Nephron progenitor cell (in vitro differentiated cells): ENCODE results near the gene PCDHB11.
"Not testable (repeated sequence)": the region's sequence is repeated elsewhere in the genome, so short reads cannot be mapped to it uniquely, and the experiment has no call there.

Experiments used
- DNase-seq: peaks from one replicate; pipeline ENCODE4 v3.0.0; 2021
- H3K27ac Mint-ChIP-seq: 2 replicates; pipeline ENCODE4 v1.8.0; 2021; ENCODE audit warnings: mild to moderate bottlenecking, moderate library complexity, mixed read lengths
- H3K27me3 Mint-ChIP-seq: 2 replicates; pipeline ENCODE4 v1.8.0; 2021; ENCODE audit warnings: mild to moderate bottlenecking, low read depth, mixed read lengths; ENCODE audit not compliant: poor library complexity
- H3K36me3 Mint-ChIP-seq: 2 replicates; pipeline ENCODE4 v1.8.0; 2021; ENCODE audit warnings: low read depth, mixed read lengths
- H3K4me1 Mint-ChIP-seq: 2 replicates; pipeline ENCODE4 v1.8.0; 2021; ENCODE audit warnings: mixed read lengths
- H3K4me3 Mint-ChIP-seq: 2 replicates; pipeline ENCODE4 v1.8.0; 2021; ENCODE audit warnings: mild to moderate bottlenecking, moderate library complexity, mixed read lengths
- H3K9me3 Mint-ChIP-seq: 2 replicates; pipeline ENCODE4 v1.8.0; 2021; ENCODE audit warnings: mild to moderate bottlenecking, moderate library complexity, mixed read lengths
- CTCF ChIP-seq: fragments of 200-600 bp; sonication (generic); IDR thresholded peaks from 2 replicates; pipeline ENCODE4 v1.5.0; 2021; ENCODE audit warnings: antibody characterized with exemption

The PCDHB11 gene

GRCh38 chr5:141155540-141156374 lies 43.7 kb upstream of the PCDHB11 start:
- H3K27me3 Mint-ChIP-seq, result peaks cover 4% of the 10 kb centered on the region
- no peak overlapping the region for H3K4me3 Mint-ChIP-seq
- H3K27ac Mint-ChIP-seq, result no peak overlapping the region
- TF ChIP-seq CTCF, result no peak
- H3K4me1 Mint-ChIP-seq, result no peaks in the 10 kb centered on the region
- peaks cover 60% of the 10 kb centered on the region for H3K36me3 Mint-ChIP-seq
- H3K9me3 Mint-ChIP-seq, result peaks cover 79% of the 10 kb centered on the region
- no peak for DNase-seq

- H3K27me3 Mint-ChIP-seq, H3K4me3 Mint-ChIP-seq, H3K4me1 Mint-ChIP-seq, H3K27ac Mint-ChIP-seq, DNase-seq: not testable (repeated sequence)
- peaks cover 67% of the 10 kb centered on the region for H3K9me3 Mint-ChIP-seq
- peaks cover 50% of the 10 kb centered on the region for H3K36me3 Mint-ChIP-seq
Measured at GRCh38 chr5:141157356-141157755, 42.1 kb upstream of the PCDHB11 start.

DNA sequence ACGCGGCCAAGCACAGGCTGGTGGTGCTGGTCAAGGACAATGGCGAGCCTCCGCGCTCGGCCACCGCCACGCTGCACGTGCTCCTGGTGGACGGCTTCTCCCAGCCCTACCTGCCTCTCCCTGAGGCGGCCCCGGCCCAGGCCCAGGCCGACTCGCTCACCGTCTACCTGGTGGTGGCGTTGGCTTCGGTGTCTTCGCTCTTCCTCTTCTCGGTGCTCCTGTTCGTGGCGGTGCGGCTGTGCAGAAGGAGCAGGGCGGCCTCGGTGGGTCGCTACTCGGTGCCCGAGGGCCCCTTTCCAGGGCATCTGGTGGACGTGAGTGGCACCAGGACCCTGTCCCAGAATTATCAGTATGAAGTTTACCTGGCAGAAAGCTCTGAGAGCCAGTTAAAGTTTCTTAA lies 41.5 kb upstream of the PCDHB11 start:
- not testable (repeated sequence) for DNase-seq, H3K4me1 Mint-ChIP-seq, H3K4me3 Mint-ChIP-seq, H3K27ac Mint-ChIP-seq, H3K27me3 Mint-ChIP-seq
- Mint-ChIP-seq H3K9me3 (peaks cover 65% of the 10 kb centered on the region), H3K36me3 (peaks cover 44% of the 10 kb centered on the region)

- peak; percentile 24 for TF ChIP-seq CTCF
- peak; percentile 29 for DNase-seq
- Mint-ChIP-seq H3K4me1 (no peaks in the 10 kb centered on the region), H3K9me3 (peaks cover 55% of the 10 kb centered on the region), H3K36me3 (peaks cover 28% of the 10 kb centered on the region), H3K27ac (no peak within 1 kb of the TSS), H3K4me3 (no peak within 1 kb of the TSS), H3K27me3 (no peaks in the 10 kb centered on the region)
Measured at GRCh38 chr5:141172381-141173204, 26.8 kb upstream of the PCDHB11 start, which contains the start of gene PCDHB7. Gene PCDHB7 (plus strand): TSS chr5:141172644. CDS start chr5:141172836, 192 bp downstream.

- H3K9me3 Mint-ChIP-seq, result peaks cover 38% of the 10 kb centered on the region
- peaks cover 17% of the 10 kb centered on the region for H3K36me3 Mint-ChIP-seq
- not testable (repeated sequence) for H3K27ac Mint-ChIP-seq, DNase-seq, H3K4me1 Mint-ChIP-seq, H3K4me3 Mint-ChIP-seq, H3K27me3 Mint-ChIP-seq
Measured at GRCh38 chr5:141174291-141175104, 24.9 kb upstream of the PCDHB11 start.

- H3K4me1 Mint-ChIP-seq, result no peaks in the 10 kb centered on the region
- peaks cover 15% of the 10 kb centered on the region for H3K36me3 Mint-ChIP-seq
- no peak for TF ChIP-seq CTCF
- no peak overlapping the region for H3K27ac Mint-ChIP-seq
- no peak overlapping the region for H3K4me3 Mint-ChIP-seq
- no peak for DNase-seq
- H3K9me3 Mint-ChIP-seq, result peaks cover 38% of the 10 kb centered on the region
- no peaks in the 10 kb centered on the region for H3K27me3 Mint-ChIP-seq
Measured at GRCh38 chr5:141175933-141176332, 23.5 kb upstream of the PCDHB11 start.

GRCh38 chr5:141177577-141178191 lies 21.7 kb upstream of the PCDHB11 start, which contains the start of gene PCDHB8:
Gene PCDHB8 (plus strand): TSS chr5:141177790. CDS start chr5:141178035, 245 bp downstream.
- not testable (repeated sequence) for H3K27ac Mint-ChIP-seq, H3K4me3 Mint-ChIP-seq, H3K27me3 Mint-ChIP-seq, H3K4me1 Mint-ChIP-seq, DNase-seq
- peaks cover 38% of the 10 kb centered on the region for H3K9me3 Mint-ChIP-seq
- H3K36me3 Mint-ChIP-seq, result peaks cover 17% of the 10 kb centered on the region

GRCh38 chr5:141179371-141179770 lies 20.1 kb upstream of the PCDHB11 start:
- Mint-ChIP-seq H3K36me3 (peaks cover 19% of the 10 kb centered on the region), H3K9me3 (peaks cover 35% of the 10 kb centered on the region)
- not testable (repeated sequence) for DNase-seq, H3K27me3 Mint-ChIP-seq, H3K27ac Mint-ChIP-seq, H3K4me1 Mint-ChIP-seq, H3K4me3 Mint-ChIP-seq

DNA sequence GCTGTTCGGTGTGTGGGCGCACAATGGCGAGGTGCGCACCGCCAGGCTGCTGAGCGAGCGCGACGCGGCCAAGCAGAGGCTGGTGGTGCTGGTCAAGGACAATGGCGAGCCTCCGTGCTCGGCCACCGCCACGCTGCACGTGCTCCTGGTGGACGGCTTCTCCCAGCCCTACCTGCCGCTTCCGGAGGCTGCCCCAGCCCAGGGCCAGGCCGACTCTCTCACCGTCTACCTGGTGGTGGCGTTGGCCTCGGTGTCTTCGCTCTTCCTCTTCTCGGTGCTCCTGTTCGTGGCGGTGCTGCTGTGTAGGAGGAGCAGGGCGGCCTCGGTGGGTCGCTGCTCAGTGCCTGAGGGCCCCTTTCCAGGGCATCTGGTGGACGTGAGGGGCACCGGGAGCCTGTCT lies 19.6 kb upstream of the PCDHB11 start:
- not testable (repeated sequence) for DNase-seq, H3K27ac Mint-ChIP-seq, H3K4me1 Mint-ChIP-seq, H3K27me3 Mint-ChIP-seq, H3K4me3 Mint-ChIP-seq
- Mint-ChIP-seq H3K36me3 (peaks cover 24% of the 10 kb centered on the region), H3K9me3 (peaks cover 40% of the 10 kb centered on the region)
